ENCODE data around the gene CDH8.

- TF ChIP-seq CTCF (IDR thresholded peaks at IDR 0.05; ENCODE audit: extremely low read depth in 1 of 2, insufficient read depth in 1 of 2, low read depth in 1 of 2, low read length in 2 of 2) (no peak), POLR2A (IDR thresholded peaks at IDR 0.05; ENCODE audit: low read depth, low read length) (no peak), EZH2 (IDR thresholded peaks at IDR 0.05; ENCODE audit: borderline replicate concordance, low read depth, low read length, severe bottlenecking) (no peak), JUN (IDR thresholded peaks at IDR 0.05; ENCODE audit: borderline replicate concordance, insufficient read depth, insufficient read length, low read depth) (no peak)
These were observed 16.4 kb downstream of the CDH8 start for GRCh38 chr16:62019851-62020250.
